Upper lobe of left lung (tissue), 6 donors: Measurements from ENCODE around the gene KIAA2012. TPM values are rescaled to one million over a fixed set of nuclear protein-coding genes. Genes with fewer than 3 reads are reported as not detected.

Experiments
- ATAC-seq, 2 donors: fragments of 200-7000 bp; cut with Tn5 transposase; one replicate each; pipeline ENCODE4 v1.9.1; 2022; ENCODE audit warnings: mild to moderate bottlenecking in 2 of 2, moderate library complexity in 2 of 2; ENCODE audit not compliant: low FRiP score in 2 of 2
- DNase-seq, 2 donors: peaks; one replicate each; pipeline ENCODE4 v3.0.0-alpha.2; 2019 to 2020
- H3K27ac ChIP-seq, 4 donors: fragments of 200-600 bp; sonication (generic); one replicate each; pipeline ENCODE4 v1.5.1; 2016 to 2019
- H3K27me3 ChIP-seq, 4 donors: fragments of 200-600 bp; sonication (generic); one replicate each; pipeline ENCODE4 v1.5.1; 2017 to 2019
- H3K36me3 ChIP-seq, 4 donors: fragments of 200-600 bp; sonication (generic); one replicate each; pipeline ENCODE4 v1.5.1; 2016 to 2019
- H3K4me1 ChIP-seq, 4 donors: fragments of 200-600 bp; sonication (generic); one replicate each; pipeline ENCODE4 v1.5.1; 2018 to 2019
- H3K4me3 ChIP-seq, 4 donors: fragments of 200-600 bp; sonication (generic); one replicate each; pipeline ENCODE4 v1.5.1; 2017 to 2019; ENCODE audit warnings: mild to moderate bottlenecking in 2 of 4, moderate library complexity in 1 of 4
- H3K9me3 ChIP-seq, 4 donors: fragments of 200-600 bp; sonication (generic); one replicate each; pipeline ENCODE4 v1.5.1; 2018 to 2019
- EP300 ChIP-seq, 4 donors: sonication (generic); formaldehyde crosslinking; IDR thresholded peaks; one replicate each; pipeline ENCODE4 v1.5.1; 2017; ENCODE audit warnings: antibody characterized with exemption in 4 of 4, control low read depth in 2 of 4
- POLR2A ChIP-seq, 4 donors: fragments of 450-650 bp; IDR thresholded peaks; one replicate each; pipeline ENCODE4 v1.5.1; 2016 to 2017; ENCODE audit warnings: antibody characterized with exemption in 4 of 4, mild to moderate bottlenecking in 2 of 4
- POLR2AphosphoS5 ChIP-seq, 2 donors: sonication (generic); formaldehyde crosslinking; IDR thresholded peaks; one replicate each; pipeline ENCODE4 v1.5.1; 2017; ENCODE audit warnings: antibody characterized with exemption in 2 of 2
- WGBS, 2 donors: methylation state at CpG; one replicate each; pipeline ENCODE4 v1.1.5; 2017 to 2018; 5-methylcytosine and 5-hydroxymethylcytosine counted together
- total RNA-seq, 6 donors: library from RNA; depleted of rRNA in 4 of 6; stranded (reverse); fragments of >200 nt in 4 of 6; gene quantifications; one replicate each; pipeline versions ENCODE4 v1.1.0 to v1.2.1, GENCODE V29; 2016 to 2021
- TF ChIP-seq, protein P1 (sequence below), 6 experiments: fragments of 450-650 bp in 4 of 6; fragments of 200-600 bp in 2 of 6; sonication (generic) in 2 of 6; IDR thresholded peaks; one replicate each; pipeline ENCODE4 v1.5.1; 2016 to 2019; ENCODE audit warnings: antibody characterized with exemption in 6 of 6
- donor health status: DM: no; HTN: no; CAD: no; lungs with moderate emphysema.
- donor health status: DM: no; HTN: yes; CAD: no; lungs with severe emphysema.

Gene KIAA2012
- total RNA-seq, 6 donors from 2014 or later = 0.74 to 13.3 (median 2.2) TPM; not detected in 1

DNA sequence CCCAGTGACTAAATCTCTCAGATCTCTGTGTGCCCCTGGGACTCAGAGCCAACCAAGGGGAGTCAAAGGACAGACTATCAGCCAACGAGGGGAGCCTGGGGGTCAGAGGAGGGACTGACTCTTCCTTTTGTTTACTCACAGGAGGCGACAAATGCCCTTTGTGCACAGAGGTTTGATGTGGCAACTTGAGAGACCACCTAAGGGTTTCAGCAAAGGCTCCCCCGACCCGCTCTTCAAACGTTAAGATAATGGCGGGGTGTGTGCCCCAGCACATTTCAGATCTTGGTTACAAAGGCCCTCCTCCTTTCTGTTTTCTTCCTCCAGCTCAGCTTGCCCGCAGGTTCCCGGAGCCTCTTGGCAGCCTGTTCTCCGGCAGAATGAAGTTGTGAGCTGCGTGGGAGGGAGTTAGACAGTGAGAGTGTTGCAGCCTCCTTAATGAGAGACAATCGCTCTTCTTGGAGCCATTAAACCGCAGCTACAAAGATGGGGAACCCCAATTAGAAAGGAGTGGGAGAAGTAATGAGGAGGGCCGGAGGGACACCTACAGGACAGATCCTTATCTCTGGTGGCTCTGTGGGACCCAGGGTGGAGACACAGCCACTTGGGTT, 76.2 kb downstream of the KIAA2012 start:
- peak; percentile 38 to 70 for ATAC-seq
- DNase-seq = no peak
- no peaks in the 10 kb centered on the region for H3K27me3 ChIP-seq
- TF ChIP-seq POLR2AphosphoS5 (IDR thresholded peaks at IDR 0.05) (no peak), POLR2A (IDR thresholded peaks at IDR 0.05) (no peak), EP300 (IDR thresholded peaks at IDR 0.05) (no peak)
- TF ChIP-seq, protein P1, sequence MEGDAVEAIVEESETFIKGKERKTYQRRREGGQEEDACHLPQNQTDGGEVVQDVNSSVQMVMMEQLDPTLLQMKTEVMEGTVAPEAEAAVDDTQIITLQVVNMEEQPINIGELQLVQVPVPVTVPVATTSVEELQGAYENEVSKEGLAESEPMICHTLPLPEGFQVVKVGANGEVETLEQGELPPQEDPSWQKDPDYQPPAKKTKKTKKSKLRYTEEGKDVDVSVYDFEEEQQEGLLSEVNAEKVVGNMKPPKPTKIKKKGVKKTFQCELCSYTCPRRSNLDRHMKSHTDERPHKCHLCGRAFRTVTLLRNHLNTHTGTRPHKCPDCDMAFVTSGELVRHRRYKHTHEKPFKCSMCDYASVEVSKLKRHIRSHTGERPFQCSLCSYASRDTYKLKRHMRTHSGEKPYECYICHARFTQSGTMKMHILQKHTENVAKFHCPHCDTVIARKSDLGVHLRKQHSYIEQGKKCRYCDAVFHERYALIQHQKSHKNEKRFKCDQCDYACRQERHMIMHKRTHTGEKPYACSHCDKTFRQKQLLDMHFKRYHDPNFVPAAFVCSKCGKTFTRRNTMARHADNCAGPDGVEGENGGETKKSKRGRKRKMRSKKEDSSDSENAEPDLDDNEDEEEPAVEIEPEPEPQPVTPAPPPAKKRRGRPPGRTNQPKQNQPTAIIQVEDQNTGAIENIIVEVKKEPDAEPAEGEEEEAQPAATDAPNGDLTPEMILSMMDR (IDR thresholded peaks at IDR 0.05) = no peak
- 63 to 69% methylated on average over 13 of the region's 13 CpGs for WGBS, 2 donors
- no peaks in the 10 kb centered on the region for H3K9me3 ChIP-seq
- no peak overlapping the region for H3K4me3 ChIP-seq
- H3K4me1 ChIP-seq = no peaks in the 10 kb centered on the region
- H3K36me3 ChIP-seq = no peaks in the 10 kb centered on the region
- H3K27ac ChIP-seq = no peak overlapping the region

DNA sequence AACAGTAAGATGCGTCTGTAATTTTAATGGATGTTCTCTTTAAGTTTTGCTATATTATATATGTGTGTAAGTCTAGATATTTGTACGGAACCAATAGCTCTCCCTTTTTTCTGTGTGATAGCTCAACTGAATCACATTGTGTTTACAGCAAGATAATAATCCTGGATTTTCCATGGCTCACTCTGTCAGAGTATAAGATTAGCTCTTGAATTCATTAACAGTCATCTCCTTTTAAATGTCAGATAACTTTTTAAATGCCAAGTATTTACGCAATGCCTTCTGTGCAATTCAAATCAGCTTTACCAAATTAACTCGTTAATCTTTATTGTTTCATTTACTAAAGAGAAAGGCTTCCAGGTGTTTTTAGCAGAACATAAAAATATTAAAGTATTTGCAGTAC, 76.9 kb downstream of the KIAA2012 start:
- WGBS, 2 donors = 81 to 84% methylated on average over 4 of the region's 4 CpGs
- DNase-seq (no peak), ATAC-seq (no peak)
- Histone ChIP-seq H3K36me3 (no peaks in the 10 kb centered on the region), H3K4me1 (no peaks in the 10 kb centered on the region), H3K9me3 (no peaks in the 10 kb centered on the region), H3K27me3 (no peaks in the 10 kb centered on the region), H3K27ac (no peak overlapping the region), H3K4me3 (no peak overlapping the region)
- TF ChIP-seq POLR2A (IDR thresholded peaks at IDR 0.05) (no peak), EP300 (IDR thresholded peaks at IDR 0.05) (no peak), POLR2AphosphoS5 (IDR thresholded peaks at IDR 0.05) (no peak)
- TF ChIP-seq, protein P1 (IDR thresholded peaks at IDR 0.05) = no peak

DNA sequence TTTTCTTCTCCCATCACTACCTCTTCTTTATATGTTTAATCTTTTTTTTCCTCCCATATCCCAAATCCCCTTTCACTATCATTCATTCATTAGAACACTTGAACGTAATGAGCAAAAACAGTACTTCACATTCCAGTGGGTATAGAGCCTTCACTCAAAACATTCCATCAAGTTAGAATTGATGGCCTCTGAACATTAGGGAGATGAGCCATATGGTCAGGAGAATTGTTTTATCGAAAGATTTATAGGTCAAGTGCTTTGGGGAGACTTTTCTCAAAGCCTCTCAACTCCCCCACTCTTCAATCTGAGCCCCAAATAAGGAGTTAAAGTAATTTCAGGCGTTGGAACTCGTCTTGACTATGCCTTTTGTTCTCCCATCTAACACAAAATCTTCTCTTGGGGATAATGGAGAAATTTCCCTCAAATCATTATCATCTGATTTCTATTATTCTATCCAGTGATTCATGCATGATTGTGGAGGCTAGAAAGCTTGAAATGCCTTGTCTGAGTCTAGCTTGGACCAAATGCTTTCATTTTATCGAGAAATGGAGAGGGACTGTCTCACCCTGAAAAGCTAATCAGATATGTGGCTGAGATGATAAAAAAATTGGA, 79.2 kb downstream of the KIAA2012 start:
- no peak overlapping the region for H3K4me3 ChIP-seq
- no peaks in the 10 kb centered on the region for H3K9me3 ChIP-seq
- H3K36me3 ChIP-seq = no peaks in the 10 kb centered on the region
- 42 to 72% methylated on average over 5 of the region's 5 CpGs for WGBS, 2 donors
- TF ChIP-seq, protein P1 (IDR thresholded peaks at IDR 0.05) = no peak
- TF ChIP-seq EP300 (IDR thresholded peaks at IDR 0.05) = no peak
- TF ChIP-seq POLR2AphosphoS5 (IDR thresholded peaks at IDR 0.05) = no peak
- TF ChIP-seq POLR2A (IDR thresholded peaks at IDR 0.05) = no peak
- no peaks in the 10 kb centered on the region for H3K27me3 ChIP-seq
- DNase-seq (no peak), ATAC-seq (peak in 1 of 2 donors; percentile 18)
- H3K4me1 ChIP-seq = no peaks in the 10 kb centered on the region
- H3K27ac ChIP-seq = no peak overlapping the region

DNA sequence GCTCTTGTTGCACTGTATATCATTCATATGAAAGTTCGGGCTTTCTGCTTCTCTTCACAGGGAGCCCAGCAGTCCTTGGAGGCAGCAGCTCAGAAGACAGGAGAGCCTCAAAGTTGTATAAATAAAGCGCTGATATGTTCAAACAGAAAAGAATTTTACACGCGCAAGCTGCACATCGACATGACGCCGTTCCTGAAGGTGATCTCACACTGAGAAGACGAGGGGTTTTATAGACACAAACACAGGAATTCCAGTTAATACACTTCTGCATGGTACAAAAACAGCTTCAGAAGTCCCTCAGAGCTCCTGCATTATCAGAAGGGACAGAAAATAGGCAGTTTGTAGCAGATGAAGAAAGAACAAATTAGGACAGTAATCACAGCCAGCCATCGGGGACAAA, 81.6 kb downstream of the KIAA2012 start:
- TF ChIP-seq POLR2A (IDR thresholded peaks at IDR 0.05) = no peak
- TF ChIP-seq POLR2AphosphoS5 (IDR thresholded peaks at IDR 0.05) = no peak
- no peak for TF ChIP-seq EP300 (IDR thresholded peaks at IDR 0.05)
- TF ChIP-seq, protein P1 (IDR thresholded peaks at IDR 0.05) = no peak
- H3K9me3 ChIP-seq = no peaks in the 10 kb centered on the region
- H3K27me3 ChIP-seq = no peaks in the 10 kb centered on the region
- H3K4me1 ChIP-seq = no peaks in the 10 kb centered on the region
- no peak for ATAC-seq
- H3K4me3 ChIP-seq = no peak overlapping the region
- H3K27ac ChIP-seq = no peak overlapping the region
- no peak for DNase-seq
- WGBS, 2 donors = 57 to 60% methylated on average over 9 of the region's 9 CpGs
- no peaks in the 10 kb centered on the region for H3K36me3 ChIP-seq
